Measurements from ENCODE around the gene ITGB3BP.
"Not testable (repeated sequence)": the region's sequence is repeated elsewhere in the genome, so short reads cannot be mapped to it uniquely, and the experiment has no call there.

Gene ITGB3BP

DNA sequence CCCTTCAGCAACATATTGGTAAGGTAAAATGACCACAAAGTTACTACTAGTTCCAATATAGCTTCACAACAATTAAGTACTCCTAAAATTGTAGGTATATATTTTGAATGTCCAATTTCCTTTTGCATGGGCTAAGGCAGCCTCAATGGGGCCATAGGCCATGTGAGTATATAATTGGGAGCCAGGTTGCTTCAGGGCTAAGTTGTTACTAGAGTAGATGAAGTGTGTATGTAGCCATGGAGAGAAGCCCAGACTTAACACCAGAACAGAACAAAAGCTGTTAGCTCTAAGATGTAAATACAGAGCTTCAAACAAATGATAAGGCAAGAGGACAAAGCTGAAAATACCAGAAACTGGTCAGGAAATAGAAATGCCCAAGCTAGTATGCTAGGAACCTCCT is 16.2 kb downstream of the ITGB3BP start:
- no peak for DNase-seq (ENCODE audit: low spot score)

GRCh38 chr1:63501256-63501655 is 21.8 kb downstream of the ITGB3BP start:
- DNase-seq (ENCODE audit: low spot score) = no peak

DNA sequence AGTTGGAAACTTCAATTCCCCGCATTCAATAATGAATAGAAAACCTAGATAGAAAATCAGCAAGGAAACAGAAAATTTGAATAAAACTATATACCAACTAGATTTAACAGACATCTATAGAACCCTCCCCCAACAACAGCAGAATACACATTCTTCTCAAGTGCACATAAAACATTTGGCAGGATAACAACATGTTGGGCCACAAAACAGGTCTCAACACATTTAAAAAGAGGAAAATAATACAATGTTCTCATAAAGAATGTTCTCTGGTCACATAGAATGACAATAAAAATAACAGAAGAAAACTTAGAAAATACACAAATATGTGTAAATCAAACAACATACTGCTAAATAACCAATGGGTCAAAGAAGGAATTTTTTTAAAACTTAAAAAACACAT is 24.9 kb downstream of the ITGB3BP start:
- DNase-seq (ENCODE audit: low spot score) = no peak

- DNase-seq (ENCODE audit: low spot score) = no peak
These were observed 25.4 kb downstream of the ITGB3BP start for GRCh38 chr1:63497577-63497976.

DNA sequence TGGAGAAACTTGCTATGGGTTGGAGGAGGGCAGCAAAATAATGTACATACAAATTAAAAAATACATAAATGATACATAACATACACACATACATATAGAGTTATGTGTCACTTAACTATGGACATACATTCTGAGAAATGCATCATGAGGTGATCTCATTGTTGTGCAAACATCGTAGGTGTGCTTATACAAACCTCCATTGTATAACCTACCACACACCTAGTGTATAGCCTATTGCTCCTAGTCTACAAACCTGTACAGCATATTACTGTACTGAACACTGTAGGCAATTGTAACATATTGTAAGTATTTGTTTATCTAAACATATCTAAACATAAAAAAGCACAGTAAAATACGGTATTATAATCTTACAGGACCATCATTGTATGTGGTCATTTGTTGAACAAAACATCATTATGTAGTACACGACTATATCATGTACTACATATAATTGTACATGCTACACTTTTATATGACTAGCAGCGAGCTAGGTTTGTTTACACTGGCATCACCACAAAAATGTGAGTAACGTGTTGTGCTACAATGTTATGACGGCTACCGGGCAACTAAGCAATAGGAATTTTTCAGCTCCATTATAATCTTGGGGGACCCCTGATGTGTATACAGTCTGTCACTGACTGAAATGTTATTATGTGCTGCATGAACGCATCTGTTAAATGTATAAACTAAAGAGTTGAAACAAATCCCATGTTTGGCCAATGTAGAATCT is 35.5 kb downstream of the ITGB3BP start:
- peak; percentile 16 for DNase-seq (ENCODE audit: low spot score)

- DNase-seq (ENCODE audit: low spot score) = no peak
These were observed 36.4 kb downstream of the ITGB3BP start for GRCh38 chr1:63486629-63487028.

DNA sequence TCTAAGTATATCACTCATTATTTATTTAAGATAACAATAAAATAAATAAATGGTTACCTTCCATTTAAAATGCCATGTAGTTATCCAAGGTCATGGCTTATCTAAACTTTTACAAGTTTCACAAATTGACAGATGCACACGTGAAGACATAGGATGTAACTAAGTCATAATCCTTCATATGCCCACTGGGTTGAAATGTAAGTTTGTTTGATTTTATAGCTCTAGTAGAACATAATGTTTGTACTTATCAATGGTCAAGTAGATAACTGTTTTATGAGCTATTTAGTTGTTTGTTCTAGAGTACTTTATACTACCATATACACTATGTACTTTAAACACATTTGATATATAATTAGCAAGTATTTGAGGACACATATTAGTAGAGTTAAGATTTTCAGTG is 43.0 kb downstream of the ITGB3BP start:
- no peak for DNase-seq (ENCODE audit: low spot score)

DNA sequence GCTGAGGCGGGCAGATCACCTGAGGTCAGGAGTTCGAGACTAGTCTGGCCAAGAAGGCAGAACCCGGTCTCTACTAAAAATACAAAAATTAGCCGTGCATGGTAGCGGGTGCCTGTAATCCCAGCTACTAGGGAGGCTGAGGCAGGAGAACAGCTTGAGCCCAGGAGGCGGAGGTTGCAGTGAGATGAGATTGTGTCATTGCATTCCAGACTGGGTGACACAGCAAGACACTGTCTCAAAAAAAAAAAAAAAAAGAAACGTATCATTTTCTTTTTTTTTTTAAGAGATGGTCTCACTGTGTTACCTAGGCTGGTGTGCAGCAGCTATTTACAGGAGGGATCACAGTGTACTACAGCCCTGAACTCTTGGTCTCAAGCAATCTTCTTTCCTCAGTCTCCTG is 47.3 kb downstream of the ITGB3BP start:
- DNase-seq (ENCODE audit: low spot score) = peak; percentile 43

DNA sequence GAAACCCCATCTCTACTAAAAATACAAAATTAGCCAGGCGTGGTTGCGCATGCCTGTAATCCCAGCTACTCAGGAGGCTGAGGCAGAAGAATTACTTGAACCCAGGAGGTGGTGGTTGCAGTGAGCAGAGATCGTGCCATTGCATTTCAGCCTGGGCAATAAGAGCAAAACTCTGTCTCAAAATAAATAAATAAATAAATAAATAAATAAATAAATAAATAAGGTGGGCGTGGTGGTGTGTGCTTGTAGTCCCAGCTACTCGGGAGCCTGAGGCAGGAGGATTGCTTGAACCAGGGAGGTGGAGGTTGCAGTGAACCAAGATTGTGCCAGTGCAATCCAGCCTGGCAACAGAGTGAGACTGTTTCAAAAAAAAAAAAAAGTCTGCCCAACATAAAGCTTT is 54.3 kb downstream of the ITGB3BP start:
- not testable (repeated sequence) for DNase-seq (ENCODE audit: low spot score)

- DNase-seq (ENCODE audit: low spot score) = no peak
These were observed 56.3 kb downstream of the ITGB3BP start for GRCh38 chr1:63466759-63467158.

- DNase-seq (ENCODE audit: low spot score) = no peak
These were observed 56.8 kb downstream of the ITGB3BP start for GRCh38 chr1:63466181-63466580.

- DNase-seq (ENCODE audit: low spot score) = peak; percentile 5
These were observed 59.8 kb downstream of the ITGB3BP start for GRCh38 chr1:63463248-63463647.

DNA sequence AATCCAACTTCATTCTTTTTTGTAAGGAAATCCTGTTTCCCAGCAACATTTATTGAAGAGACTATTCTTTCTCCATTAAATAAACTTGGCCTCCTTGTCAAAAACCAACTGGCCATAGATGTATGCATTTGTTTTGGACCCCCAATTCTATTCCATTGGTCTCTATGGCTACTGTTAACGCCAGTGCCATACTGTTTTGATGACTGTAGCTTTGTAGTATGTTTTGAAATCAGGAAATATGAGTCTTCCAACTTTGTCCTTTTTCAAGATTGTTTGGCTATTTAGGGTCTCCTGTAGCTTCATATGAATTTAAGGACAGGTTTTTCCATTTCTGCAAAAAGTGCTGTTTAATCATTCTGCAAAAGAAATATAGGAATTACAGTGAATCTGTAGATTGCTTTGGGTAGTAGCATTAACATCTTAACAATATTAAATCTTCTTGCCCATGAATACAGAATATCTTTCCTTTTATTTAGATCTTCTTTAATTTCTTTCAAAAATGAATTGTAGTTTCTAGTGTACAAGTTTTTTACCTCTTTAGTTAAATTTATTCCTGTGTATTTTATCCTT is 61.3 kb downstream of the ITGB3BP start:
- DNase-seq (ENCODE audit: low spot score) = no peak

- no peak for DNase-seq (ENCODE audit: low spot score)
These were observed 64.3 kb downstream of the ITGB3BP start for GRCh38 chr1:63458750-63459149.

- no peak for DNase-seq (ENCODE audit: low spot score)
These were observed 68.8 kb downstream of the ITGB3BP start for GRCh38 chr1:63454269-63454668.

DNA sequence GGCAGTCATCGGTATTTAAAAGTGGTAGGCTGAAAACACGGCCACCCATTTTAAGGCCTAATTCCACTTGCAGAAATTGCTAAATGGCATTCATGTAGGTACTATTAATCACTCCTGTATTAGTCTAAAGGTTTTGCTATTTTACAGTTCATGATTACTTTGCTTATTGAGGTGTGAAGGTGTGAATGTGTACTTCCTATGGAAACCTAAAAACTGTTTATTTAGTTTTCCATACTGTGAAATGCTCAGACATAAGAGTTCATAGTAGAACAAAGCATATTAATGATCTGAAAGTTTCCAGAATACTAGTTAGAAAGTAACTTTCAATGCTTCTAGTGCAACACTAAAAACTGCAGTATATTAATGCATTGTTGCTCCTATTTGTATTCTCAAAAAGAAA is 69.8 kb downstream of the ITGB3BP start:
- no peak for DNase-seq (ENCODE audit: low spot score)

- no peak for DNase-seq (ENCODE audit: low spot score)
These were observed 72.6 kb downstream of the ITGB3BP start for GRCh38 chr1:63450416-63450815.

- DNase-seq (ENCODE audit: low spot score) = no peak
These were observed 74.2 kb downstream of the ITGB3BP start for GRCh38 chr1:63448731-63449246.

DNA sequence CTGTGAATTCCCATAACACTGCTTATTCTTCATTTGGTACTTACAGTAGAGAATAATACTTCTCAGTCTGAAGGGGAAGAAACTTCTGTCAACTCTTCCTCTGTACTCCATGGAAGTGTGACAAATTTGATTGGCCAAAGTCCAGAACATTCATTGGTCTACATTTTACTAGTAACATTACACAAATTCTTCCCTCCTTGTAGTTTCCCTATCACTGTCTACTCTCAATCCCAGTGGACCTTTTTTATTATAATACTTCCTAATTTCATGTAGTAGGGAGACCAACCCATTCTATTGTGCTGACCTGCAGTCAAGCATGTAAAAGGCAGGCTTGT is 80.9 kb downstream of the ITGB3BP start:
- no peak for DNase-seq (ENCODE audit: low spot score)

GRCh38 chr1:63435161-63435560 is 87.9 kb downstream of the ITGB3BP start:
- no peak for DNase-seq (ENCODE audit: low spot score)

GRCh38 chr1:63429281-63429680 is 93.7 kb downstream of the ITGB3BP start:
- DNase-seq (ENCODE audit: low spot score) = no peak

- DNase-seq (ENCODE audit: low spot score) = no peak
These were observed 94.2 kb downstream of the ITGB3BP start for GRCh38 chr1:63428815-63429214.

DNA sequence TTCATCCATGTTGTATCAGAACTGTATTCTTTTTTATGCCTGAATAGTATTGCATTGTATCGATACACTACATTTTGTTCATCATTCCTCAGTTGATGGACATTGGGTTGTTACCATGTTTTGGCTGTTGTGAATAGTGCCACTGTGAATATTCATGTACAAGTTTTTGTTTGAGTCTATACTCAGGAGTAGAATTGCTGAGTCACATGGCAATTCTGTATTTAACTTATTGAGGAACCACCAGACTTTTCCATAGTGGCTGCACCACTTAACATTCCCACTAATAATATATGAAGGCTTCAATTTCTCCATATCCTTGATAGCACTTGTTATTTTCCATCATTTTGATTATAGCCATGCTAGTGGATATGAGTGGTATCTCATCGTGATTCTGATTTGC is 99.4 kb downstream of the ITGB3BP start:
- no peak for DNase-seq (ENCODE audit: low spot score)

DNA sequence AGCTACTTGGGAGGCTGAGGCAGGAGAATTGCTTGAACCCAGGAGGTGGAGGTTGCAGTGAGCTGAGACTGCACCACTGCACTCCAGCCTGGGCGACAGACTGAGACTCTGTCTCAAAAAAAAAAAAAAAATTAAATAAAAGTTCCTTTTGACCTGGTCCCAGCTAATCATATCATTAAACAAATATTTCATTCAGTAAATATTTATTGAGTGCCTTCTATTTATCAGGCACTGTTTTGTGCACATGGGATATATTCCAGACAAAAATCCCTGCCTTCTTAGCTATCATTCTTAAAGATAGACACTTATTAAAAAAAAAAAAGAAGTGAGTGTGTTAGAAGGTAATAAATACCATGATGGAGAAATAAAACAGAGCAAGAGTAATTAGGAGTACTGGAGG is 102.3 kb downstream of the ITGB3BP start:
- not testable (repeated sequence) for DNase-seq (ENCODE audit: low spot score)
